Measurements from ENCODE around the gene ZFAND2B.

Gene ZFAND2B

GRCh38 chr2:219225350-219225749 is 18.8 kb downstream of the ZFAND2B start:
- TF ChIP-seq POLR2AphosphoS5 (IDR thresholded peaks at IDR 0.05; ENCODE audit: low read depth, low read length) (no peak), REST (IDR thresholded peaks at IDR 0.05; ENCODE audit: insufficient read depth in 1 of 2, low read depth in 2 of 2, low read length in 2 of 2) (no peak), SIN3A (IDR thresholded peaks at IDR 0.05; ENCODE audit: borderline replicate concordance, insufficient read depth, low read length) (no peak)

- TF ChIP-seq TAF1 (IDR thresholded peaks at IDR 0.05; ENCODE audit: borderline replicate concordance, insufficient read depth, low read length) (no peak), POLR2AphosphoS5 (IDR thresholded peaks at IDR 0.05; ENCODE audit: low read depth, low read length) (no peak), REST (IDR thresholded peaks at IDR 0.05; ENCODE audit: insufficient read depth in 1 of 2, low read depth in 2 of 2, low read length in 2 of 2) (no peak), FOXP2 (optimal IDR thresholded peaks at IDR 0.05; ENCODE audit: borderline replicate concordance, extremely low read depth, extremely low read length, insufficient read depth) (no peak), SIN3A (IDR thresholded peaks at IDR 0.05; ENCODE audit: borderline replicate concordance, insufficient read depth, low read length) (no peak)
Measured at GRCh38 chr2:219228041-219228910, 21.7 kb downstream of the ZFAND2B start.

- TF ChIP-seq POLR2AphosphoS5 (IDR thresholded peaks at IDR 0.05; ENCODE audit: low read depth, low read length) (no peak), FOXP2 (optimal IDR thresholded peaks at IDR 0.05; ENCODE audit: borderline replicate concordance, extremely low read depth, extremely low read length, insufficient read depth) (no peak), SIN3A (IDR thresholded peaks at IDR 0.05; ENCODE audit: borderline replicate concordance, insufficient read depth, low read length) (no peak), TAF1 (IDR thresholded peaks at IDR 0.05; ENCODE audit: borderline replicate concordance, insufficient read depth, low read length) (no peak)
Measured at GRCh38 chr2:219228911-219229304, 22.3 kb downstream of the ZFAND2B start.

- TF ChIP-seq FOXP2 (optimal IDR thresholded peaks at IDR 0.05; ENCODE audit: borderline replicate concordance, extremely low read depth, extremely low read length, insufficient read depth) (peak; percentile 94), POLR2AphosphoS5 (IDR thresholded peaks at IDR 0.05; ENCODE audit: low read depth, low read length) (peak; percentile 68), SIN3A (IDR thresholded peaks at IDR 0.05; ENCODE audit: borderline replicate concordance, insufficient read depth, low read length) (peak; percentile 87; the same call in 1 of the 2 replicates), REST (IDR thresholded peaks at IDR 0.05; ENCODE audit: insufficient read depth in 1 of 2, low read depth in 2 of 2, low read length in 2 of 2) (no peak), TAF1 (IDR thresholded peaks at IDR 0.05; ENCODE audit: borderline replicate concordance, insufficient read depth, low read length) (peak; percentile 88; the same call in 1 of the 2 replicates)
Measured at GRCh38 chr2:219229305-219230058, 22.9 kb downstream of the ZFAND2B start, which contains the start of the genes ANKZF1 and ATG9A. ANKZF1 (plus strand) TSS chr2:219229806; CDS start chr2:219230258, 452 bp downstream. ATG9A (minus strand) TSS chr2:219229636; CDS start chr2:219228024, 1,612 bp downstream.

- no peak for TF ChIP-seq FOXP2 (optimal IDR thresholded peaks at IDR 0.05; ENCODE audit: borderline replicate concordance, extremely low read depth, extremely low read length, insufficient read depth)
- no peak for TF ChIP-seq REST (IDR thresholded peaks at IDR 0.05; ENCODE audit: insufficient read depth in 1 of 2, low read depth in 2 of 2, low read length in 2 of 2)
- no peak for TF ChIP-seq TAF1 (IDR thresholded peaks at IDR 0.05; ENCODE audit: borderline replicate concordance, insufficient read depth, low read length)
- no peak for TF ChIP-seq SIN3A (IDR thresholded peaks at IDR 0.05; ENCODE audit: borderline replicate concordance, insufficient read depth, low read length)
- 0 out of 2 replicates have a peak, but pooled peaks have one; percentile 4 for TF ChIP-seq POLR2AphosphoS5 (IDR thresholded peaks at IDR 0.05; ENCODE audit: low read depth, low read length)
Measured at GRCh38 chr2:219230059-219230540, 23.5 kb downstream of the ZFAND2B start.
